ENCODE measurements around the gene TIAM2. TPM values are rescaled to one million over a fixed set of nuclear protein-coding genes. Genes with fewer than 3 reads are reported as not detected.
"Not testable (repeated sequence)": the region's sequence is repeated elsewhere in the genome, so short reads cannot be mapped to it uniquely, and the experiment has no call there.

Gene TIAM2
- total and polyA plus RNA-seq, 2 experiments from 2014 or later, result 5.5 to 16.9 TPM

- H3K36me3 ChIP-seq (replicated peaks; ENCODE audit: insufficient read depth, low read depth), result no peaks in the 10 kb centered on the region
- peaks cover 3% of the 10 kb centered on the region for H3K79me2 ChIP-seq
- no peak overlapping the region for H3K4me2 ChIP-seq
- no peak overlapping the region for H2AFZ ChIP-seq
- H3K9me2 ChIP-seq (replicated peaks; ENCODE audit: insufficient read depth), result no peaks in the 10 kb centered on the region
- H3K27ac ChIP-seq, result no peak overlapping the region
- H3K9me3 ChIP-seq (ENCODE audit: low read depth), result no peaks in the 10 kb centered on the region
- no peak for DNase-seq (ENCODE audit: low spot score)
- H3K4me3 ChIP-seq, result no peak overlapping the region
- H3K27me3 ChIP-seq, result no peaks in the 10 kb centered on the region
- no peaks in the 10 kb centered on the region for H3K4me1 ChIP-seq (ENCODE audit: insufficient read depth)
- 92% methylated on average over 4 of the region's 4 CpGs for WGBS (ENCODE audit: low lambda C conversion rate, missing lambda C conversion rate)
- no peaks in the 10 kb centered on the region for H4K20me1 ChIP-seq (ENCODE audit: insufficient read depth, poor library complexity, severe bottlenecking)
- TF ChIP-seq EZH2 (IDR thresholded peaks at IDR 0.05; ENCODE audit: borderline replicate concordance), result no peak
- TF ChIP-seq EZH2phosphoT487 (IDR thresholded peaks at IDR 0.05; ENCODE audit: low read depth, severe bottlenecking, unreplicated experiment), result no peak
- no peak for TF ChIP-seq CTCF (IDR thresholded peaks at IDR 0.05; ENCODE audit: poor library complexity)
Observed at GRCh38 chr6:155265843-155266535, 270.9 kb downstream of the TIAM2 start.

- H3K9me3 ChIP-seq (ENCODE audit: low read depth), result no peaks in the 10 kb centered on the region
- no peaks in the 10 kb centered on the region for H4K20me1 ChIP-seq (ENCODE audit: insufficient read depth, poor library complexity, severe bottlenecking)
- peak overlapping the region; percentile 7 for H3K27ac ChIP-seq
- peaks cover 3% of the 10 kb centered on the region for H3K79me2 ChIP-seq
- no peak for DNase-seq (ENCODE audit: low spot score)
- H3K4me3 ChIP-seq, result no peak overlapping the region
- no peaks in the 10 kb centered on the region for H3K27me3 ChIP-seq
- H3K9me2 ChIP-seq (replicated peaks; ENCODE audit: insufficient read depth), result no peaks in the 10 kb centered on the region
- H3K4me2 ChIP-seq, result no peak overlapping the region
- peaks cover 7% of the 10 kb centered on the region for H3K4me1 ChIP-seq (ENCODE audit: insufficient read depth)
- no peak for TF ChIP-seq EZH2phosphoT487 (IDR thresholded peaks at IDR 0.05; ENCODE audit: low read depth, severe bottlenecking, unreplicated experiment)
- TF ChIP-seq CTCF (IDR thresholded peaks at IDR 0.05; ENCODE audit: poor library complexity), result no peak
- TF ChIP-seq EZH2 (IDR thresholded peaks at IDR 0.05; ENCODE audit: borderline replicate concordance), result no peak
- H2AFZ ChIP-seq, result no peak overlapping the region
- H3K36me3 ChIP-seq (replicated peaks; ENCODE audit: insufficient read depth, low read depth), result no peaks in the 10 kb centered on the region
- WGBS (ENCODE audit: low lambda C conversion rate, missing lambda C conversion rate), result 88% methylated on average over 2 of the region's 2 CpGs
Observed at GRCh38 chr6:155267411-155267810, 272.3 kb downstream of the TIAM2 start.

- H3K4me2 ChIP-seq; H3K9me3 ChIP-seq (ENCODE audit: low read depth); H3K4me3 ChIP-seq; DNase-seq (ENCODE audit: low spot score); H4K20me1 ChIP-seq (ENCODE audit: insufficient read depth, poor library complexity, severe bottlenecking); H3K79me2 ChIP-seq; H3K36me3 ChIP-seq (replicated peaks; ENCODE audit: insufficient read depth, low read depth); H3K27me3 ChIP-seq; H3K9me2 ChIP-seq (replicated peaks; ENCODE audit: insufficient read depth); H2AFZ ChIP-seq: not testable (repeated sequence)
- WGBS (ENCODE audit: low lambda C conversion rate, missing lambda C conversion rate), result 58% methylated on average over 5 of the region's 5 CpGs
- peak overlapping the region; percentile 4 for H3K27ac ChIP-seq
- peak; percentile 44 for TF ChIP-seq CTCF (IDR thresholded peaks at IDR 0.05; ENCODE audit: poor library complexity)
- peaks cover 13% of the 10 kb centered on the region for H3K4me1 ChIP-seq (ENCODE audit: insufficient read depth)
Observed at GRCh38 chr6:155268088-155268867, 273.2 kb downstream of the TIAM2 start.

All from hepatocyte (in vitro differentiated cells).